HepG2 (cell line): Measurements from ENCODE around the gene ENO1. TPM values are rescaled to one million over a fixed set of nuclear protein-coding genes. Genes with fewer than 3 reads are reported as not detected.

Source experiments
- AKAP8 ChIP-seq: sonication (generic); formaldehyde crosslinking; IDR thresholded peaks from 2 replicates; pipeline ENCODE4 v1.5.1; 2020; ENCODE audit warnings: mild to moderate bottlenecking, missing genetic modification reagents
- ATF2 ChIP-seq: sonication (generic); formaldehyde crosslinking; IDR thresholded peaks from 2 replicates; pipeline ENCODE4 v1.4.0; 2020; ENCODE audit warnings: missing genetic modification reagents
- DMAP1 ChIP-seq: IDR thresholded peaks from 2 replicates; pipeline ENCODE4 v1.6.1; 2016
- DRAP1 ChIP-seq: IDR thresholded peaks from 2 replicates; pipeline ENCODE4 v1.6.1; 2016; ENCODE audit warnings: missing genetic modification reagents, missing compliant biosample characterization
- GABPB1 ChIP-seq: IDR thresholded peaks from 2 replicates; pipeline ENCODE4 v1.6.1; 2016; ENCODE audit warnings: mild to moderate bottlenecking, missing genetic modification reagents, moderate library complexity, missing compliant biosample characterization
- HDAC6 ChIP-seq: fragments of 200-600 bp; sonication (generic); IDR thresholded peaks from 2 replicates; pipeline ENCODE4 v1.7.0; 2017; ENCODE audit warnings: mild to moderate bottlenecking, antibody characterized with exemption, low read length, low read depth
- KAT8 ChIP-seq: IDR thresholded peaks from 2 replicates; pipeline ENCODE4 v1.6.1; 2016; ENCODE audit warnings: missing genetic modification reagents, missing compliant biosample characterization
- MLLT10 ChIP-seq: sonication (generic); formaldehyde crosslinking; IDR thresholded peaks from 2 replicates; pipeline ENCODE4 v1.4.0; 2020; ENCODE audit warnings: missing genetic modification reagents
- ONECUT2 ChIP-seq: sonication (generic); formaldehyde crosslinking; IDR thresholded peaks from 2 replicates; pipeline ENCODE4 v1.4.0; 2020; ENCODE audit warnings: missing genetic modification reagents
- PHF20 ChIP-seq: sonication (generic); formaldehyde crosslinking; IDR thresholded peaks from 2 replicates; pipeline ENCODE4 v1.5.0; 2020; ENCODE audit warnings: mild to moderate bottlenecking, missing genetic modification reagents
- PHF5A ChIP-seq: IDR thresholded peaks from one replicate; pipeline ENCODE4 v1.6.1; 2018; ENCODE audit warnings: low read depth, missing genetic modification reagents; ENCODE audit not compliant: unreplicated experiment
- RBFOX2 ChIP-seq: fragments of 200-400 bp; formaldehyde crosslinking; IDR thresholded peaks from 2 replicates; pipeline ENCODE4 v1.6.1; 2017; ENCODE audit warnings: low read depth, mild to moderate bottlenecking, low read length
- RFXAP ChIP-seq: sonication (generic); formaldehyde crosslinking; IDR thresholded peaks from 2 replicates; pipeline ENCODE4 v1.4.0; 2020; ENCODE audit warnings: missing genetic modification reagents, borderline replicate concordance
- TGIF2 ChIP-seq: IDR thresholded peaks from 2 replicates; pipeline ENCODE4 v1.6.1; 2016; ENCODE audit warnings: control low read depth, missing compliant biosample characterization
- ZFP36L1 ChIP-seq: sonication (generic); formaldehyde crosslinking; IDR thresholded peaks from 2 replicates; pipeline ENCODE4 v1.8.0; 2022; ENCODE audit warnings: mild to moderate bottlenecking, missing genetic modification reagents, moderate library complexity
- ZNF205 ChIP-seq: IDR thresholded peaks from 2 replicates; pipeline ENCODE4 v1.6.1; 2018; ENCODE audit warnings: missing biosample characterization, missing genetic modification reagents
- ZNF350 ChIP-seq: sonication (generic); formaldehyde crosslinking; IDR thresholded peaks from 2 replicates; pipeline ENCODE4 v1.4.0; 2020; ENCODE audit warnings: mild to moderate bottlenecking, low read depth, missing genetic modification reagents, borderline replicate concordance
- ZNF383 ChIP-seq: sonication (generic); formaldehyde crosslinking; IDR thresholded peaks from 2 replicates; pipeline ENCODE4 v1.4.0; 2020; ENCODE audit warnings: missing genetic modification reagents, mild to moderate bottlenecking, borderline replicate concordance
- ZNF562 ChIP-seq: sonication (generic); formaldehyde crosslinking; IDR thresholded peaks from 2 replicates; pipeline ENCODE4 v1.8.0; 2022; ENCODE audit warnings: missing genetic modification reagents, borderline replicate concordance
- ZNF670 ChIP-seq: sonication (generic); formaldehyde crosslinking; IDR thresholded peaks from 2 replicates; pipeline ENCODE4 v1.8.0; 2022; ENCODE audit warnings: mild to moderate bottlenecking, missing genetic modification reagents, borderline replicate concordance
- ZSCAN21 ChIP-seq: sonication (generic); formaldehyde crosslinking; IDR thresholded peaks from 2 replicates; pipeline ENCODE4 v1.8.0; 2022; ENCODE audit warnings: mild to moderate bottlenecking, missing genetic modification reagents, moderate library complexity, borderline replicate concordance
- polyA plus RNA-seq, 8 experiments: library from polyadenylated mRNA; depleted of rRNA in 3 of 8; stranded (reverse) in 7 of 8; unstranded in 1 of 8; fragments of >200 nt; fragmentation: Illumina TruSeq in 4 of 8; extraction: Trizol in 4 of 8; gene quantifications; 2 replicates each; pipeline versions ENCODE4 v1.2.1 to v1.2.3, GENCODE V29; 2011 to 2016; ENCODE audit warnings: low read depth in 4 of 8, missing spikeins in 1 of 8, mixed read lengths in 1 of 8; ENCODE audit not compliant: insufficient read depth in 1 of 8
- total RNA-seq, 5 experiments: library from RNA; depleted of rRNA; stranded (reverse); fragments of >200 nt; fragmentation: Illumina TruSeq; extraction: Trizol; gene quantifications; 2 replicates each; pipeline ENCODE4 v1.2.3, GENCODE V29; 2016; ENCODE audit warnings: low read depth in 1 of 5
- TF ChIP-seq, protein P1 (sequence below): sonication (generic); formaldehyde crosslinking; IDR thresholded peaks from 2 replicates; pipeline ENCODE4 v1.4.0; 2020; ENCODE audit warnings: missing genetic modification reagents
- TF ChIP-seq, protein P2 (sequence below): sonication (generic); formaldehyde crosslinking; IDR thresholded peaks from 2 replicates; pipeline ENCODE4 v1.8.1; 2022; ENCODE audit warnings: mild to moderate bottlenecking, missing genetic modification reagents
- TF ChIP-seq, protein P3 (sequence below): sonication (generic); formaldehyde crosslinking; IDR thresholded peaks from 2 replicates; pipeline ENCODE4 v1.4.0; 2020; ENCODE audit warnings: missing genetic modification reagents, borderline replicate concordance

ENO1 gene
- total and polyA plus RNA-seq, 2 of the 13 experiments (the other 11 are each of a cell fraction or from before 2014, with no cell fraction given), result 1,559 to 3,103 TPM

- no peak for TF ChIP-seq ZNF670 (CRISPR knock-in tag)
- no peak for TF ChIP-seq KAT8 (CRISPR knock-in tag)
- TF ChIP-seq HDAC6, result no peak
- TF ChIP-seq DMAP1 (CRISPR knock-in tag), result no peak
- TF ChIP-seq, protein P1, sequence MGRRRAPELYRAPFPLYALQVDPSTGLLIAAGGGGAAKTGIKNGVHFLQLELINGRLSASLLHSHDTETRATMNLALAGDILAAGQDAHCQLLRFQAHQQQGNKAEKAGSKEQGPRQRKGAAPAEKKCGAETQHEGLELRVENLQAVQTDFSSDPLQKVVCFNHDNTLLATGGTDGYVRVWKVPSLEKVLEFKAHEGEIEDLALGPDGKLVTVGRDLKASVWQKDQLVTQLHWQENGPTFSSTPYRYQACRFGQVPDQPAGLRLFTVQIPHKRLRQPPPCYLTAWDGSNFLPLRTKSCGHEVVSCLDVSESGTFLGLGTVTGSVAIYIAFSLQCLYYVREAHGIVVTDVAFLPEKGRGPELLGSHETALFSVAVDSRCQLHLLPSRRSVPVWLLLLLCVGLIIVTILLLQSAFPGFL (CRISPR knock-in tag), result no peak
- TF ChIP-seq PHF5A (CRISPR knock-in tag), result no peak
- no peak for TF ChIP-seq ZNF205 (CRISPR knock-in tag)
- TF ChIP-seq AKAP8 (CRISPR knock-in tag), result peak; percentile 46; the same call in 1 of the 2 replicates
- TF ChIP-seq GABPB1, result no peak
- TF ChIP-seq ZNF562, result no peak
- no peak for TF ChIP-seq ZFP36L1 (CRISPR knock-in tag)
- TF ChIP-seq, protein P2, sequence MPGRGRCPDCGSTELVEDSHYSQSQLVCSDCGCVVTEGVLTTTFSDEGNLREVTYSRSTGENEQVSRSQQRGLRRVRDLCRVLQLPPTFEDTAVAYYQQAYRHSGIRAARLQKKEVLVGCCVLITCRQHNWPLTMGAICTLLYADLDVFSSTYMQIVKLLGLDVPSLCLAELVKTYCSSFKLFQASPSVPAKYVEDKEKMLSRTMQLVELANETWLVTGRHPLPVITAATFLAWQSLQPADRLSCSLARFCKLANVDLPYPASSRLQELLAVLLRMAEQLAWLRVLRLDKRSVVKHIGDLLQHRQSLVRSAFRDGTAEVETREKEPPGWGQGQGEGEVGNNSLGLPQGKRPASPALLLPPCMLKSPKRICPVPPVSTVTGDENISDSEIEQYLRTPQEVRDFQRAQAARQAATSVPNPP, result no peak
- no peak for TF ChIP-seq MLLT10 (CRISPR knock-in tag)
- TF ChIP-seq RFXAP (CRISPR knock-in tag), result 0 out of 2 replicates have a peak, but pooled peaks have one; percentile 20
- TF ChIP-seq ATF2, result no peak
- TF ChIP-seq DRAP1, result no peak
- TF ChIP-seq, protein P3, sequence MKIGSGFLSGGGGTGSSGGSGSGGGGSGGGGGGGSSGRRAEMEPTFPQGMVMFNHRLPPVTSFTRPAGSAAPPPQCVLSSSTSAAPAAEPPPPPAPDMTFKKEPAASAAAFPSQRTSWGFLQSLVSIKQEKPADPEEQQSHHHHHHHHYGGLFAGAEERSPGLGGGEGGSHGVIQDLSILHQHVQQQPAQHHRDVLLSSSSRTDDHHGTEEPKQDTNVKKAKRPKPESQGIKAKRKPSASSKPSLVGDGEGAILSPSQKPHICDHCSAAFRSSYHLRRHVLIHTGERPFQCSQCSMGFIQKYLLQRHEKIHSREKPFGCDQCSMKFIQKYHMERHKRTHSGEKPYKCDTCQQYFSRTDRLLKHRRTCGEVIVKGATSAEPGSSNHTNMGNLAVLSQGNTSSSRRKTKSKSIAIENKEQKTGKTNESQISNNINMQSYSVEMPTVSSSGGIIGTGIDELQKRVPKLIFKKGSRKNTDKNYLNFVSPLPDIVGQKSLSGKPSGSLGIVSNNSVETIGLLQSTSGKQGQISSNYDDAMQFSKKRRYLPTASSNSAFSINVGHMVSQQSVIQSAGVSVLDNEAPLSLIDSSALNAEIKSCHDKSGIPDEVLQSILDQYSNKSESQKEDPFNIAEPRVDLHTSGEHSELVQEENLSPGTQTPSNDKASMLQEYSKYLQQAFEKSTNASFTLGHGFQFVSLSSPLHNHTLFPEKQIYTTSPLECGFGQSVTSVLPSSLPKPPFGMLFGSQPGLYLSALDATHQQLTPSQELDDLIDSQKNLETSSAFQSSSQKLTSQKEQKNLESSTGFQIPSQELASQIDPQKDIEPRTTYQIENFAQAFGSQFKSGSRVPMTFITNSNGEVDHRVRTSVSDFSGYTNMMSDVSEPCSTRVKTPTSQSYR, result no peak
- TF ChIP-seq TGIF2 (CRISPR knock-in tag), result no peak
- TF ChIP-seq RBFOX2, result 0 out of 2 replicates have a peak, but pooled peaks have one; percentile 1
- no peak for TF ChIP-seq PHF20 (CRISPR knock-in tag)
- no peak for TF ChIP-seq ZNF383
- no peak for TF ChIP-seq ZNF350 (CRISPR knock-in tag)
- TF ChIP-seq ZSCAN21, result no peak
- no peak for TF ChIP-seq ONECUT2 (CRISPR knock-in tag)
Observed at GRCh38 chr1:8866173-8866791, 12.2 kb downstream of the ENO1 start (continued).
